Ishikawa (cell line): ENCODE measurements around the gene PROSER1.

Source experiments
- CEBPB ChIP-seq: IDR thresholded peaks from 2 replicates; pipeline ENCODE4 v1.6.1; 2012
- CREB1 ChIP-seq: IDR thresholded peaks from 2 replicates; pipeline ENCODE4 v1.6.1; 2012; ENCODE audit warnings: low read depth
- EGR1 ChIP-seq: IDR thresholded peaks from 2 replicates; pipeline ENCODE4 v1.6.1; 2012
- EP300 ChIP-seq: IDR thresholded peaks from 2 replicates; pipeline ENCODE4 v1.6.1; 2012; ENCODE audit warnings: borderline replicate concordance
- FOXM1 ChIP-seq: IDR thresholded peaks from 2 replicates; pipeline ENCODE4 v1.6.1; 2012; ENCODE audit warnings: low read depth, borderline replicate concordance
- MAX ChIP-seq: IDR thresholded peaks from 2 replicates; pipeline ENCODE4 v1.6.1; 2012
- NFIC ChIP-seq: IDR thresholded peaks from 2 replicates; pipeline ENCODE4 v1.6.1; 2012
- RAD21 ChIP-seq: IDR thresholded peaks from 2 replicates; pipeline ENCODE4 v1.6.1; 2012; ENCODE audit warnings: low read depth
- TAF1 ChIP-seq: IDR thresholded peaks from 2 replicates; pipeline ENCODE4 v1.6.1; 2012; ENCODE audit warnings: low read depth, mild to moderate bottlenecking
- TCF12 ChIP-seq: IDR thresholded peaks from 2 replicates; pipeline ENCODE4 v1.6.1; 2012; ENCODE audit warnings: low read depth
- TEAD4 ChIP-seq: IDR thresholded peaks from 2 replicates; pipeline ENCODE4 v1.6.1; 2012
- USF1 ChIP-seq: IDR thresholded peaks from 2 replicates; pipeline ENCODE4 v1.6.1; 2012
- YY1 ChIP-seq: IDR thresholded peaks from 2 replicates; pipeline ENCODE4 v1.6.1; 2012; ENCODE audit warnings: low read depth
- ZBTB7A ChIP-seq: IDR thresholded peaks from 2 replicates; pipeline ENCODE4 v1.6.1; 2012; ENCODE audit warnings: low read depth
- TF ChIP-seq, protein P1 (sequence below): IDR thresholded peaks from 2 replicates; pipeline ENCODE4 v1.6.1; 2012; ENCODE audit warnings: low read depth, mild to moderate bottlenecking

The PROSER1 gene

GRCh38 chr13:38980750-38981078 lies 57.2 kb downstream of the PROSER1 start:
- no peak for TF ChIP-seq NFIC
- no peak for TF ChIP-seq TAF1
- TF ChIP-seq EP300 = no peak
- no peak for TF ChIP-seq TEAD4
- no peak for TF ChIP-seq RAD21
- no peak for TF ChIP-seq EGR1
- TF ChIP-seq, protein P1, sequence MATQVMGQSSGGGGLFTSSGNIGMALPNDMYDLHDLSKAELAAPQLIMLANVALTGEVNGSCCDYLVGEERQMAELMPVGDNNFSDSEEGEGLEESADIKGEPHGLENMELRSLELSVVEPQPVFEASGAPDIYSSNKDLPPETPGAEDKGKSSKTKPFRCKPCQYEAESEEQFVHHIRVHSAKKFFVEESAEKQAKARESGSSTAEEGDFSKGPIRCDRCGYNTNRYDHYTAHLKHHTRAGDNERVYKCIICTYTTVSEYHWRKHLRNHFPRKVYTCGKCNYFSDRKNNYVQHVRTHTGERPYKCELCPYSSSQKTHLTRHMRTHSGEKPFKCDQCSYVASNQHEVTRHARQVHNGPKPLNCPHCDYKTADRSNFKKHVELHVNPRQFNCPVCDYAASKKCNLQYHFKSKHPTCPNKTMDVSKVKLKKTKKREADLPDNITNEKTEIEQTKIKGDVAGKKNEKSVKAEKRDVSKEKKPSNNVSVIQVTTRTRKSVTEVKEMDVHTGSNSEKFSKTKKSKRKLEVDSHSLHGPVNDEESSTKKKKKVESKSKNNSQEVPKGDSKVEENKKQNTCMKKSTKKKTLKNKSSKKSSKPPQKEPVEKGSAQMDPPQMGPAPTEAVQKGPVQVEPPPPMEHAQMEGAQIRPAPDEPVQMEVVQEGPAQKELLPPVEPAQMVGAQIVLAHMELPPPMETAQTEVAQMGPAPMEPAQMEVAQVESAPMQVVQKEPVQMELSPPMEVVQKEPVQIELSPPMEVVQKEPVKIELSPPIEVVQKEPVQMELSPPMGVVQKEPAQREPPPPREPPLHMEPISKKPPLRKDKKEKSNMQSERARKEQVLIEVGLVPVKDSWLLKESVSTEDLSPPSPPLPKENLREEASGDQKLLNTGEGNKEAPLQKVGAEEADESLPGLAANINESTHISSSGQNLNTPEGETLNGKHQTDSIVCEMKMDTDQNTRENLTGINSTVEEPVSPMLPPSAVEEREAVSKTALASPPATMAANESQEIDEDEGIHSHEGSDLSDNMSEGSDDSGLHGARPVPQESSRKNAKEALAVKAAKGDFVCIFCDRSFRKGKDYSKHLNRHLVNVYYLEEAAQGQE = no peak
- TF ChIP-seq CREB1 = no peak
- no peak for TF ChIP-seq FOXM1
- no peak for TF ChIP-seq USF1
- no peak for TF ChIP-seq ZBTB7A

GRCh38 chr13:38979891-38980749 lies 57.8 kb downstream of the PROSER1 start:
- TF ChIP-seq EP300 (no peak), RAD21 (no peak), CEBPB (no peak), TAF1 (no peak), TCF12 (no peak), NFIC (no peak), FOXM1 (no peak), USF1 (no peak), EGR1 (no peak), TEAD4 (no peak), CREB1 (no peak), ZBTB7A (no peak), YY1 (no peak), MAX (no peak)
- TF ChIP-seq, protein P1 = no peak

DNA sequence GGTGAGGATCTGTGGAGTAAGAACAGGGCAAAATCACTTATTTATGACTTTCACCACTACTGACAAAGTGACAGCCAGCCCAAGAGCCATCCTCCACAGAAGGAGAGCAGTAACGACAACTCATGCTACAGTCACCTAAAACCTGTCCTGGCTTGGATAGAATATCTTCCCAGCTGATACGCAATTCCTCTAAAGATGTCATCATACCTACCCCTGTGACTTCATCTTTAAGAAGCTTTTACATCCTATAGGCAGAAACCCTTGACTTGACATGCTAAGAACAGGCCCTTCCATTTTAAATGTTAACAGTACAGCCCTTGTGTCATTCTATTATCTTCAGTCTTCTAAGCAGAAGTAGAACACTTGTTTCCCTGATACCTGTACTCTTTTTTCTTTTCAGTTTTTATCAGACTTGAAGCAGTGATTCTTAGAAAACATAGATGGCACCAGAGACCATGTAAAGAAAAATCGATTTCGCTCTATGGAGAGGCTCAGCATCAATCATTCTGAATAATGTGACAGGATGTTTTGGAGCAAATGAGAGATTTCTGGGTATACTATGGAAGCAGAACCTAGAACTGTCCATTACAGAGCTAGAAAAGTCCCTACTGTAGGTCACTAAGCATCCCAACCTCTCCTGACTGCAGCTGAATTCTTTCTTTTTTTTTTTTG lies 67.4 kb downstream of the PROSER1 start:
- TF ChIP-seq RAD21 (0 out of 2 replicates have a peak, but pooled peaks have one; percentile 4), EP300 (no peak), TEAD4 (no peak)
- TF ChIP-seq, protein P1 = no peak

DNA sequence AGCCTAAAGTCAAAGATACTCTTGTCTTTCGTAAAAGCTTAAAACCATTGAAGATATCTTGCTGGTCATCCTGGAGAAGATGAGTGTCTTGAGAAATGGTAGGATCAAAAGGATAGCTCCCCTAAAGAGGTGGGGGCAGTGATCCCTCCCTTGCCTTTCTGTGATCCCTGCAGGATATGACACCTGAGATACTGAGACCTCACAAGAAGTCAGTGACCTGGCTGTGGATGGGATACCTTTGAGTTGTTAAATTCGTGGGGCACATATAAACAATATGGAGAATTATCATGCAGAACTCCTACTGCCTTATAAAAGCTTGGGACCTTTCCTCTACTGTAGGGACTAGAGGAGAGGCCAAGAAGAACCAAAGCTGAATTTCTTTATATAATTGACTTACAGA lies 68.7 kb downstream of the PROSER1 start:
- TF ChIP-seq CEBPB = no peak
- TF ChIP-seq EP300 = no peak
- no peak for TF ChIP-seq RAD21
- no peak for TF ChIP-seq ZBTB7A
- TF ChIP-seq CREB1 = no peak
- no peak for TF ChIP-seq USF1
- no peak for TF ChIP-seq YY1
- no peak for TF ChIP-seq NFIC
- TF ChIP-seq TEAD4 = no peak
- no peak for TF ChIP-seq FOXM1
- no peak for TF ChIP-seq TAF1
- TF ChIP-seq MAX = no peak
